ENCODE results near the gene INTS1. TPM values are rescaled to one million over a fixed set of nuclear protein-coding genes. Genes with fewer than 3 reads are reported as not detected.
"Not testable (repeated sequence)": the region's sequence is repeated elsewhere in the genome, so short reads cannot be mapped to it uniquely, and the experiment has no call there.

The INTS1 gene
- total and polyA plus RNA-seq, 2 experiments from 2014 or later: 35.1 to 111 TPM

DNA sequence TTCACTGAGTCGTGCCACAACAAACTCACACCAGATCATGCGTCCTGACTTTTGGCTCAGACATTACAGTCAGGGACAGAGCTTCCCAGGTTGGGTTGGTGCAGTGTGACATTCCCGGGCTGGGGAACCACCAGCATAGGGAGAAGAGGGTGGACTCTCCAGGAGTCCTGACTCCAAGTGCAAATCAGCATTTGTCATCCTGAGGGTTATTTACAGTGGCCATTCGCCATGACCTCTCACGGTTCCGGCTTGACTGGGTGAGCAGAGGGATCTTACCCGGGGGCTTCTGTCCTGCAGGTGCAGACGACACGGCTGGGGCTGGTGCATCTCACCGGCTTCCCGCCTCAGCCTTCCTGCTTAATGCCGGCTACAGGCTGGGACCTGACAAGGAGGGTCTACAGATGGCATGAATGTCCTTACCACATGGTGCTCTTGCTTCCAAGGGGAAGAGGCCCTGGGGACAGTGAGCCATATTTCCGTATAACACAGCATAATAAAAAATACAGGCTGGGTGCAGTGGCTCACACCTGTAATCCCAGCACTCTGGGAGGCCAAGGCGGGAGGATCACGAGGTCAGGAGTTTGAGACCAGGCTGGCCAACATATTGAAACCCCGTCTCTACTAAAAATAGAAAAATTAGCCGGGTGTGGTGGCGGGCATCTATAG lies 12.5 kb upstream of the INTS1 start:
- H3K9me2 ChIP-seq (ENCODE audit: insufficient read depth): no peaks in the 10 kb centered on the region
- no peaks in the 10 kb centered on the region; the same call in 2 of the 3 replicates for H3K4me1 Mint-ChIP-seq
- no peak overlapping the region for H3K4me2 ChIP-seq
- no peak overlapping the region for H3K27ac Mint-ChIP-seq
- no peaks in the 10 kb centered on the region for H4K20me1 ChIP-seq (replicated peaks; ENCODE audit: insufficient read depth)
- H3F3A ChIP-seq (replicated peaks; ENCODE audit: low read depth): no peaks in the 10 kb centered on the region
- H3K27ac ChIP-seq (ENCODE audit: low read depth): no peak overlapping the region
- H3K9me3 Mint-ChIP-seq: peaks cover 11% of the 10 kb centered on the region; the same call in 2 of the 3 replicates
- DNase-seq (ENCODE audit: low spot score): no peak
- H3K36me3 ChIP-seq (ENCODE audit: insufficient read depth): no peaks in the 10 kb centered on the region
- H3K4me3 Mint-ChIP-seq: no peak overlapping the region
- ATAC-seq: no peak
- H3K36me3 Mint-ChIP-seq (ENCODE audit: low read depth): no peaks in the 10 kb centered on the region
- no peak overlapping the region for H3K4me3 ChIP-seq
- no peaks in the 10 kb centered on the region for H3K27me3 ChIP-seq (ENCODE audit: insufficient read depth)
- H3K4me1 ChIP-seq (ENCODE audit: insufficient read depth): no peaks in the 10 kb centered on the region
- no peaks in the 10 kb centered on the region for H3K79me2 ChIP-seq (replicated peaks; ENCODE audit: insufficient read depth)
- no peak overlapping the region for H2AFZ ChIP-seq
- H3K27me3 Mint-ChIP-seq (ENCODE audit: insufficient read depth, low read depth, poor library complexity): peaks cover 7% of the 10 kb centered on the region
- no peak for TF ChIP-seq NANOG (IDR thresholded peaks at IDR 0.05; ENCODE audit: borderline replicate concordance)

- not testable (repeated sequence) for H3K27me3 ChIP-seq (ENCODE audit: insufficient read depth); DNase-seq (ENCODE audit: low spot score); H3K4me1 Mint-ChIP-seq; H3K4me3 Mint-ChIP-seq; ATAC-seq; H4K20me1 ChIP-seq (replicated peaks; ENCODE audit: insufficient read depth); H3K4me2 ChIP-seq; H3K27ac ChIP-seq (ENCODE audit: low read depth); H3K36me3 Mint-ChIP-seq (ENCODE audit: low read depth); H3K4me1 ChIP-seq (ENCODE audit: insufficient read depth); H3K4me3 ChIP-seq; H3K79me2 ChIP-seq (replicated peaks; ENCODE audit: insufficient read depth); H3K9me2 ChIP-seq (ENCODE audit: insufficient read depth); H3K36me3 ChIP-seq (ENCODE audit: insufficient read depth); H2AFZ ChIP-seq; H3K27ac Mint-ChIP-seq; H3F3A ChIP-seq (replicated peaks; ENCODE audit: low read depth); H3K27me3 Mint-ChIP-seq (ENCODE audit: insufficient read depth, low read depth, poor library complexity)
- peaks cover 11% of the 10 kb centered on the region; the same call in 2 of the 3 replicates for H3K9me3 Mint-ChIP-seq
Observed at GRCh38 chr7:1515509-1515967, 11.3 kb upstream of the INTS1 start.

GRCh38 chr7:1514995-1515401 lies 10.8 kb upstream of the INTS1 start:
- no peaks in the 10 kb centered on the region for H3K79me2 ChIP-seq (replicated peaks; ENCODE audit: insufficient read depth)
- no peak for TF ChIP-seq STAT1 (IDR thresholded peaks at IDR 0.05; ENCODE audit: unreplicated experiment)
- TF ChIP-seq ZNF331 (CRISPR knock-in tag; IDR thresholded peaks at IDR 0.05; ENCODE audit: low read depth): no peak
- TF ChIP-seq ZNF114 (CRISPR knock-in tag; IDR thresholded peaks at IDR 0.05): no peak
- TF ChIP-seq JUNB (IDR thresholded peaks at IDR 0.05; ENCODE audit: unreplicated experiment): no peak
- TF ChIP-seq POLR2AphosphoS5 (IDR thresholded peaks at IDR 0.05; ENCODE audit: low read depth): no peak
- TF ChIP-seq ETS1 (IDR thresholded peaks at IDR 0.05): no peak
- no peak for TF ChIP-seq EZH2 (IDR thresholded peaks at IDR 0.05; ENCODE audit: low read depth, unreplicated experiment)
- TF ChIP-seq CTCF (conservative IDR thresholded peaks at IDR 0.05; ENCODE audit: low read depth in 2 of 2): no peak
- TF ChIP-seq EZH2phosphoT487 (IDR thresholded peaks at IDR 0.05; ENCODE audit: unreplicated experiment): no peak
- TF ChIP-seq NANOG (IDR thresholded peaks at IDR 0.05; ENCODE audit: borderline replicate concordance): no peak
- TF ChIP-seq REST (IDR thresholded peaks at IDR 0.05; ENCODE audit: unreplicated experiment): no peak
- no peak for TF ChIP-seq CREB1 (CRISPR knock-in tag; IDR thresholded peaks at IDR 0.05; ENCODE audit: low read depth)

More at GRCh38 chr7:1514995-1515401, 10.8 kb upstream of the INTS1 start:
- Histone ChIP-seq H3K4me1 (ENCODE audit: insufficient read depth) (no peaks in the 10 kb centered on the region), H4K20me1 (replicated peaks; ENCODE audit: insufficient read depth) (no peaks in the 10 kb centered on the region), H3K4me2 (no peak overlapping the region), H3K36me3 (ENCODE audit: insufficient read depth) (no peaks in the 10 kb centered on the region), H3K27ac (ENCODE audit: low read depth) (no peak overlapping the region), H3K9me2 (ENCODE audit: insufficient read depth) (no peaks in the 10 kb centered on the region), H3K27me3 (ENCODE audit: insufficient read depth) (no peaks in the 10 kb centered on the region), H2AFZ (no peak overlapping the region), H3K4me3 (no peak overlapping the region), H3F3A (replicated peaks; ENCODE audit: low read depth) (no peaks in the 10 kb centered on the region)
- Mint-ChIP-seq H3K36me3 (ENCODE audit: low read depth) (no peaks in the 10 kb centered on the region), H3K27ac (no peak overlapping the region), H3K9me3 (peaks cover 9% of the 10 kb centered on the region; the same call in 2 of the 3 replicates), H3K27me3 (ENCODE audit: insufficient read depth, low read depth, poor library complexity) (peaks cover 7% of the 10 kb centered on the region), H3K4me1 (no peaks in the 10 kb centered on the region), H3K4me3 (no peak overlapping the region)
- ATAC-seq: no peak
- no peak for DNase-seq (ENCODE audit: low spot score)

Data from GM23338 (cell line).